HUES64 (cell line): ENCODE results near the gene AGBL5.

Source experiments
- H3K27ac ChIP-seq: 2 replicates; pipeline ENCODE4 v1.7.0; 2013; ENCODE audit warnings: low read depth, low read length, inconsistent platforms
- H3K27me3 ChIP-seq: 2 replicates; pipeline ENCODE4 v1.6.1; 2013; ENCODE audit warnings: mild to moderate bottlenecking, low read length; ENCODE audit not compliant: insufficient read depth
- H3K36me3 ChIP-seq: 2 replicates; pipeline ENCODE4 v1.6.1; 2013; ENCODE audit warnings: mild to moderate bottlenecking, low read length; ENCODE audit not compliant: insufficient read depth
- H3K4me1 ChIP-seq: 2 replicates; pipeline ENCODE4 v1.6.1; 2013; ENCODE audit warnings: mild to moderate bottlenecking, low read length, moderate library complexity; ENCODE audit not compliant: insufficient read depth
- H3K4me3 ChIP-seq: 2 replicates; pipeline ENCODE4 v1.5.1; 2013; ENCODE audit warnings: mild to moderate bottlenecking, low read length, moderate library complexity
- H3K9ac ChIP-seq: 2 replicates; pipeline ENCODE4 v1.6.1; 2013; ENCODE audit warnings: mild to moderate bottlenecking, low read depth, low read length
- H3K9me3 ChIP-seq: 2 replicates; pipeline ENCODE4 v1.6.1; 2013; ENCODE audit warnings: low read depth, low read length; ENCODE audit not compliant: insufficient read depth
- WGBS: fragments of 150-250, 120-280 bp; methylation state at CpG from one replicate; pipeline ENCODE4 v1.1.7; 2013; ENCODE audit warnings: missing lambda C conversion rate; 5-methylcytosine and 5-hydroxymethylcytosine counted together

Gene AGBL5

DNA sequence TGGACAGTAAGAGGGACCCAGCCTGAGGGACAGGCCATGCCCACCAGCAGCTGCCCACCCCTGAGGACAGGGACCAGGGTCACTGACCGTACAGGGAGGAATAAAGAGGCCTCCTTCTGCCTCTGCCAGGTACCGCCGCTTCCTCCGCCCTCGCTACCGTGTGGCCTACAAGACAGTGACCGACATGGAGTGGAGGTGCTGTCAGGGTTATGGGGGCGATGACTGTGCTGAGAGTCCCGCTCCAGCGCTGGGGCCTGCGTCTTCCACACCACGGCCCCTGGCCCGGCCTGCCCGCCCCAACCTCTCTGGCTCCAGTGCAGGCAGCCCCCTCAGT lies 29.1 kb downstream of the AGBL5 start:
- no peaks in the 10 kb centered on the region for H3K9me3 ChIP-seq
- no peak overlapping the region for H3K4me3 ChIP-seq
- peaks cover 10% of the 10 kb centered on the region; the same call in 1 of the 2 replicates for H3K27me3 ChIP-seq
- no peaks in the 10 kb centered on the region for H3K36me3 ChIP-seq
- H3K4me1 ChIP-seq: peaks cover 4% of the 10 kb centered on the region; the same call in 1 of the 2 replicates
- H3K27ac ChIP-seq: no peak overlapping the region
- H3K9ac ChIP-seq: no peak overlapping the region
- WGBS: 94% methylated on average over 14 of the region's 14 CpGs

DNA sequence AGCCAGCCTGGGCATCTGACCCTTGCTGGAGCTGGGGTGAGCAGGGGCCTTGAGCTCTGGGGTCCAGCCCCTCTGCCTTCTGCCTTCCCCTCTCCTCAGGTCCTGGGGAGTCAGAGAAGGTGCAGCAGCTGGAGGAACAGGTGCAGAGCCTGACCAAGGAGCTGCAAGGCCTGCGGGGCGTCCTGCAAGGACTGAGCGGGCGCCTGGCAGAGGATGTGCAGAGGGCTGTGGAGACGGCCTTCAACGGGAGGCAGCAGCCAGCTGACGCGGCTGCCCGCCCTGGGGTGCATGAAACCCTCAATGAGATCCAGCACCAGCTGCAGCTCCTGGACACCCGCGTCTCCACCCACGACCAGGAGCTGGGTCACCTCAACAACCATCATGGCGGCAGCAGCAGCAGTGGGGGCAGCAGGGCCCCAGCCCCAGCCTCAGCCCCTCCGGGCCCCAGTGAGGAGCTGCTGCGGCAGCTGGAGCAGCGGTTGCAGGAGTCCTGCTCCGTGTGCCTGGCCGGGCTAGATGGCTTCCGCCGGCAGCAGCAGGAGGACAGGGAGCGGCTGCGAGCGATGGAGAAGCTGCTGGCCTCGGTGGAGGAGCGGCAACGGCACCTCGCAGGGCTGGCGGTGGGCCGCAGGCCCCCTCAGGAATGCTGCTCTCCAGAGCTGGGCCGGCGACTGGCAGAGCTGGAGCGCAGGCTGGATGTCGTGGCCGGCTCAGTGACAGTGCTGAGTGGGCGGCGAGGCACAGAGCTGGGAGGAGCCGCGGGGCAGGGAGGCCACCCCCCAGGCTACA lies 30.7 kb downstream of the AGBL5 start:
- 94% methylated on average over 38 of the region's 38 CpGs for WGBS
- Histone ChIP-seq H3K4me3 (no peak overlapping the region), H3K36me3 (no peaks in the 10 kb centered on the region), H3K27me3 (peaks cover 17% of the 10 kb centered on the region; the same call in 1 of the 2 replicates), H3K9me3 (no peaks in the 10 kb centered on the region), H3K4me1 (peaks cover 4% of the 10 kb centered on the region; the same call in 1 of the 2 replicates), H3K9ac (no peak overlapping the region), H3K27ac (no peak overlapping the region)

DNA sequence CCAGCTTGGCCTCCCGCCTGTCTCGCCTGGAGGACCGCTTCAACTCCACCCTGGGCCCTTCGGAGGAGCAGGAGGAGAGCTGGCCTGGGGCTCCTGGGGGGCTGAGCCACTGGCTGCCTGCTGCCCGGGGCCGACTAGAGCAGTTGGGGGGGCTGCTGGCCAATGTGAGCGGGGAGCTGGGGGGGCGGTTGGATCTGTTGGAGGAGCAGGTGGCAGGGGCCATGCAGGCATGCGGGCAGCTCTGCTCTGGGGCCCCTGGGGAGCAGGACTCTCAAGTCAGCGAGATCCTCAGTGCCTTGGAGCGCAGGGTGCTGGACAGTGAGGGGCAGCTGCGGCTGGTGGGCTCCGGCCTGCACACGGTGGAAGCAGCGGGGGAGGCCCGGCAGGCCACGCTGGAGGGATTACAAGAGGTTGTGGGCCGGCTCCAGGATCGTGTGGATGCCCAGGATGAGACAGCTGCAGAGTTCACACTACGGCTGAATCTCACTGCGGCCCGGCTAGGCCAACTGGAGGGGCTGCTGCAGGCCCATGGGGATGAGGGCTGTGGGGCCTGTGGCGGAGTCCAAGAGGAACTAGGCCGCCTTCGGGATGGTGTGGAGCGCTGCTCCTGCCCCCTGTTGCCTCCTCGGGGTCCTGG lies 31.4 kb downstream of the AGBL5 start:
- WGBS: 92% methylated on average over 27 of the region's 27 CpGs
- Histone ChIP-seq H3K27ac (no peak overlapping the region), H3K4me3 (no peak overlapping the region), H3K9me3 (no peaks in the 10 kb centered on the region), H3K27me3 (peaks cover 24% of the 10 kb centered on the region), H3K4me1 (peaks cover 9% of the 10 kb centered on the region; the same call in 1 of the 2 replicates), H3K36me3 (no peaks in the 10 kb centered on the region), H3K9ac (no peak overlapping the region)

DNA sequence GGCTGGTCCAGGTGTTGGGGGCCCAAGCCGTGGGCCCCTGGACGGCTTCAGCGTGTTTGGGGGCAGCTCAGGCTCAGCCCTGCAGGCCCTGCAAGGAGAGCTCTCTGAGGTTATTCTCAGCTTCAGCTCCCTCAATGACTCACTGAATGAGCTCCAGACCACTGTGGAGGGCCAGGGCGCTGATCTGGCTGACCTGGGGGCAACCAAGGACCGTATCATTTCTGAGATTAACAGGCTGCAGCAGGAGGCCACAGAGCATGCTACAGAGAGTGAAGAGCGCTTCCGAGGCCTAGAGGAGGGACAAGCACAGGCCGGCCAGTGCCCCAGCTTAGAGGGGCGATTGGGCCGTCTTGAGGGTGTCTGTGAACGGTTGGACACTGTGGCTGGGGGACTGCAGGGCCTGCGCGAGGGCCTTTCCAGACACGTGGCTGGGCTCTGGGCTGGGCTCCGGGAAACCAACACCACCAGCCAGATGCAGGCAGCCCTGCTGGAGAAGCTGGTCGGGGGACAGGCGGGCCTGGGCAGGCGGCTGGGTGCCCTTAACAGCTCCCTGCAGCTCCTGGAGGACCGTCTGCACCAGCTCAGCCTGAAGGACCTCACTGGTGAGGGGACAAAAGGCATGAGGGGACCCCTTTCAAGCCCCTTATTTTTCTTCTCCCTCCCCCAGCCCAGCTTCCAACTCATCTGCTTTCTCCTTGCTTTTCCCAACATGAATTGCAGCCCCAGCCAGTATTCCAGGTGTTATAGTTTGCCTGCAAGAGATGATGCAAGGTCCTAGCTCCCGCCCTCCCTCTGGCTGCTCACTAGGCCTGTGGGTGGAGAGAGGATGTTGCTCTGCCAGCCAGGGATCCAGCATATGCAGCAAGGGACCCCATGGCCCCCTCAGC lies 32.2 kb downstream of the AGBL5 start:
- 93% methylated on average over 20 of the region's 20 CpGs for WGBS
- H3K27ac ChIP-seq: no peak overlapping the region

DNA sequence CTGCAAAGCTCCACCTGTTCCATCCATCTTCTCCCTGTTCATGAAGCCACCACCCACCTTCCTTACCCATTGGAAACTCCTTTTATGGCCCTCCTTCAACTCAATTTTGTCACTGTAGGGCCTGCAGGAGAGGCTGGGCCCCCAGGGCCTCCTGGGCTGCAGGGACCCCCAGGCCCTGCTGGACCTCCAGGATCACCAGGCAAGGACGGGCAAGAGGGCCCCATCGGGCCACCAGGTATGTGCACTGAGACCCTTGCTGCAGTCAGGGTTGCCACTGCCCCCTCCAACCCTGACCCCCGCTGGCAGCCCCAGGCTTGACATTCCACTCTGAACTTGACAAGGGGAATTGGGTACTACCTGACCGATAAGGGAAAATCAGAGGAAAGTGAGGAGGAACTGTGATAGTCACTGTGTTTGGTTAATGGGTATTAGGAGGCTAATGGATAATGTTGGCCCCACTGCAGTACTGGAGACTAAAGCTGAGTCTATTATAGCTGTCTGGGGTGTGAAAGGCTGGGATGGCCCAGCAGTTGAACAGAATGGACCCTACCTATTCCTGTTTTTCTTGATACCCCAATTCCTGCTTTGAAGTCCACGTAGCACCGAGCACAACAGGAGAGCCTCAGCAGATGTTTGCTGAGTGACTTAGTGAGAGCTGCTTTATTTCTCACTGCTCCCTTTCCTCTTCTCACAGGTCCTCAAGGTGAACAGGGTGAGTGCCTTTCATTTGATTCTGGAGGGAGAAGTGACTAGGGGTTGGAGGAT lies 33.0 kb downstream of the AGBL5 start:
- Histone ChIP-seq H3K4me3 (no peak overlapping the region), H3K27ac (no peak overlapping the region), H3K36me3 (no peaks in the 10 kb centered on the region), H3K9ac (no peak overlapping the region), H3K27me3 (peaks cover 24% of the 10 kb centered on the region), H3K9me3 (no peaks in the 10 kb centered on the region), H3K4me1 (0 out of 2 replicates have a peak, but pooled peaks cover 5% of the 10 kb centered on the region)
- WGBS: 76% methylated on average over 6 of the region's 6 CpGs

More for the DNA sequence above, 32.2 kb downstream of the AGBL5 start:
- no peak overlapping the region for H3K9ac ChIP-seq
- H3K27me3 ChIP-seq: peaks cover 24% of the 10 kb centered on the region
- H3K9me3 ChIP-seq: no peaks in the 10 kb centered on the region
- peaks cover 7% of the 10 kb centered on the region; the same call in 1 of the 2 replicates for H3K4me1 ChIP-seq
- H3K36me3 ChIP-seq: no peaks in the 10 kb centered on the region
- H3K4me3 ChIP-seq: no peak overlapping the region

DNA sequence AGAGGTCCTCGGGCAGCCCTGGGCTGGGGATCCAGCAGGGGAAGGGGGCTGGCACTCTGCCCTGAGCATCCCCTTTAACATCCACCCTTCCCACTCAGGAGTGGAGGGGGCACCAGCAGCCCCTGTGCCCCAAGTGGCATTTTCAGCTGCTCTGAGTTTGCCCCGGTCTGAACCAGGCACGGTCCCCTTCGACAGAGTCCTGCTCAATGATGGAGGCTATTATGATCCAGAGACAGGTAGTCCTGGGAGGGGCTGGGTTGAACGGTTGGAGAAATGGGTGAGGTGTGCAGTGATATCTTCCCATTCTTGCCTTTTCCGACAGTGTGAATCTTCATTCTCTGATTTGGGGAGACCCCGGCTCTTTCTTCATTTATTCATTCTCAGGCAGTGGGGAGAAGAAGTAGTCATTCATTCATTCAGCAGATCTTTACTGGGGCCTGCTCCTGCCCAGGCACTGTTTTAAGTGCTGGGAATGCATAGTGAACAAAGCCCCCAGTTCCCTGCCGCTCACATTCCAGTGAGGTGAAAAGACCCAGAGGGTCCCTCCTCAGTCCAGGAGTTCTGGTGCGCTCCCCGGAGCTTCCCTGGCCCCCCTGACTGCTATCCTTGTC lies 33.7 kb downstream of the AGBL5 start:
- H3K4me1 ChIP-seq: 0 out of 2 replicates have a peak, but pooled peaks cover 5% of the 10 kb centered on the region
- H3K9ac ChIP-seq: peak overlapping the region; percentile 82
- H3K9me3 ChIP-seq: no peaks in the 10 kb centered on the region
- H3K27me3 ChIP-seq: peaks cover 24% of the 10 kb centered on the region
- WGBS: 61% methylated on average over 10 of the region's 10 CpGs
- H3K36me3 ChIP-seq: no peaks in the 10 kb centered on the region
- H3K4me3 ChIP-seq: peak overlapping the region; percentile 73
- no peak overlapping the region for H3K27ac ChIP-seq

DNA sequence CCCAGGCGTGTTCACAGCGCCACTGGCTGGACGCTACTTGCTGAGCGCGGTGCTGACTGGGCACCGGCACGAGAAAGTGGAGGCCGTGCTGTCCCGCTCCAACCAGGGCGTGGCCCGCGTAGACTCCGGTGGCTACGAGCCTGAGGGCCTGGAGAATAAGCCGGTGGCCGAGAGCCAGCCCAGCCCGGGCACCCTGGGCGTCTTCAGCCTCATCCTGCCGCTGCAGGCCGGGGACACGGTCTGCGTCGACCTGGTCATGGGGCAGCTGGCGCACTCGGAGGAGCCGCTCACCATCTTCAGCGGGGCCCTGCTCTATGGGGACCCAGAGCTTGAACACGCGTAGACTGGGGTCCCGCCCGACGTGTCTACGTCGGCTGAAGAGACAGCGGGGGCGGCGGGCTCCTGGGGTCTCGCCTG lies 34.2 kb downstream of the AGBL5 start:
- 1% methylated on average over 38 of the region's 38 CpGs for WGBS
- peak overlapping the region; percentile 82 for H3K9ac ChIP-seq
- H3K4me1 ChIP-seq: 0 out of 2 replicates have a peak, but pooled peaks cover 5% of the 10 kb centered on the region
- no peaks in the 10 kb centered on the region for H3K36me3 ChIP-seq
- H3K27ac ChIP-seq: peak overlapping the region; percentile 52; the same call in 1 of the 2 replicates
- H3K9me3 ChIP-seq: no peaks in the 10 kb centered on the region
- peak overlapping the region; percentile 73 for H3K4me3 ChIP-seq
- H3K27me3 ChIP-seq: peaks cover 24% of the 10 kb centered on the region

DNA sequence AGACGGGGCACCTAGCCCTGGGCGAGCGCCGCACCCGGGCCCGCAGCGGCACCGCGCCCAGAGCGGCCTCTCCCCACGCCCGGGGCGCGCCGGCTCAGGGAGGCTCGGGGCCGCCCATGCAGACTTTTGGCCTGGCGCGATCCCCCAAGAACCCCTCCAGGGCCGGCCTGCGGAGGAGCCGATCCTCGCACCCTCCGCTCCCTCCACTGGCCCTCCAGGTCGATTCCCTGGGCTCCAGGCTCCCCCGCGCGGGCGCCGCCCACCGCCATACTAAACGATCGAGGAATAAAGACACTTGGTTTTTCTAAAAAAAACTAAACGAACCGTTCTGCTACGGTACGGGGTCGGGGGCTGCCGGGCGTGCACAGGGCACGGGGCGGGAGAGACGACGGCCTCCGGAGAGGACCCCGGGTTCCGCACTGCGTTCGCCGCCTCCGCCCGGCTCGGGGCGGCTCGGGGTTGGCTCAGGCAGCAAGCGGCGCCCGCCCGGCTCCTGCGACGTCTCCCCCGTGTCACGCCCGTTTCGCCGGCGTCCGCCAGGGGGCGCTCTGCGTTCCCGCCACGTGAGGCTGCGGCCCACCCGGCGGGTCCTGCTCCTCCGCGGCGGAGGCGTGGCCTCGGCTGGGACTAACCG lies 34.7 kb downstream of the AGBL5 start:
- H3K9ac ChIP-seq: peak overlapping the region; percentile 82
- 0 out of 2 replicates have a peak, but pooled peaks cover 5% of the 10 kb centered on the region for H3K4me1 ChIP-seq
- no peaks in the 10 kb centered on the region for H3K9me3 ChIP-seq
- H3K27me3 ChIP-seq: peaks cover 24% of the 10 kb centered on the region
- under 1% methylated on average over 81 of the region's 81 CpGs for WGBS
- H3K36me3 ChIP-seq: no peaks in the 10 kb centered on the region
- H3K4me3 ChIP-seq: peak overlapping the region; percentile 80
- H3K27ac ChIP-seq: peak overlapping the region; percentile 52

DNA sequence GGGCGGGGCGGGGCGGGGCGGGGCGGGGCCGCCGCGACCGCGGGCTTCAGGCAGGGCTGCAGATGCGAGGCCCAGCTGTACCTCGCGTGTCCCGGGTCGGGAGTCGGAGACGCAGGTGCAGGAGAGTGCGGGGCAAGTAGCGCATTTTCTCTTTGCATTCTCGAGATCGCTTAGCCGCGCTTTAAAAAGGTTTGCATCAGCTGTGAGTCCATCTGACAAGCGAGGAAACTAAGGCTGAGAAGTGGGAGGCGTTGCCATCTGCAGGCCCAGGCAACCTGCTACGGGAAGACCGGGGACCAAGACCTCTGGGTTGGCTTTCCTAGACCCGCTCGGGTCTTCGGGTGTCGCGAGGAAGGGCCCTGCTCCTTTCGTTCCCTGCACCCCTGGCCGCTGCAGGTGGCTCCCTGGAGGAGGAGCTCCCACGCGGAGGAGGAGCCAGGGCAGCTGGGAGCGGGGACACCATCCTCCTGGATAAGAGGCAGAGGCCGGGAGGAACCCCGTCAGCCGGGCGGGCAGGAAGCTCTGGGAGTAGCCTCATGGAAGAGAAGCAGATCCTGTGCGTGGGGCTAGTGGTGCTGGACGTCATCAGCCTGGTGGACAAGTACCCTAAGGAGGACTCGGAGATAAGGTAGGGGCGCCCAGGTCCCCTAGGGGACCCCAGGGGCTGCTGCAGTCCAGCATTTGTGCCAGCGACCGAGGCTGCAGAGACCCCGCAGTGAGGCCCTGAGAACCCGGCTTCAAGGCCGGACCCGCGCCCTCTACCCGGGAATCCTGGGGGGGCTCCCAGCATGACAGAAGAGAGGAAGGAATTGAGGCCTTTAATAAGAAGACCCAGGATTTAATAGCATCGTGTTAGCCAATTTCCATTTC lies 35.5 kb downstream of the AGBL5 start, which contains the start of gene KHK:
Gene KHK, plus strand, starts transcription at position 49 of the 870 bp plus-strand sequence. Its CDS starts 488 bp downstream, at position 537.
- no peaks in the 10 kb centered on the region for H3K9me3 ChIP-seq
- H3K27ac ChIP-seq: peak within 1 kb of the TSS; percentile 52
- peaks cover 24% of the 10 kb centered on the region for H3K27me3 ChIP-seq
- 10% methylated on average over 54 of the region's 54 CpGs for WGBS
- 0 out of 2 replicates have a peak, but pooled peaks cover 5% of the 10 kb centered on the region for H3K4me1 ChIP-seq
- H3K9ac ChIP-seq: peak within 1 kb of the TSS; percentile 82
- no peaks in the 10 kb centered on the region for H3K36me3 ChIP-seq
- H3K4me3 ChIP-seq: peak within 1 kb of the TSS; percentile 80
